Neural progenitor cell (in vitro differentiated cells): ENCODE data around the gene ZNF496.

Experiments used
- EZH2 ChIP-seq: fragments of 200-600 bp; sonication (generic); IDR thresholded peaks from 2 replicates; pipeline ENCODE4 v1.6.1; 2017; ENCODE audit warnings: antibody characterized with exemption, mild to moderate bottlenecking, moderate library complexity
- EZH2phosphoT487 ChIP-seq: fragments of 200-600 bp; sonication (generic); IDR thresholded peaks from 2 replicates; pipeline ENCODE4 v1.6.1; 2017; ENCODE audit warnings: antibody characterized with exemption
- TF ChIP-seq, protein P1 (sequence below): fragments of 200-600 bp; sonication (generic); IDR thresholded peaks from 2 replicates; pipeline ENCODE4 v1.5.1; 2017; ENCODE audit warnings: antibody characterized with exemption, mild to moderate bottlenecking

DNA sequence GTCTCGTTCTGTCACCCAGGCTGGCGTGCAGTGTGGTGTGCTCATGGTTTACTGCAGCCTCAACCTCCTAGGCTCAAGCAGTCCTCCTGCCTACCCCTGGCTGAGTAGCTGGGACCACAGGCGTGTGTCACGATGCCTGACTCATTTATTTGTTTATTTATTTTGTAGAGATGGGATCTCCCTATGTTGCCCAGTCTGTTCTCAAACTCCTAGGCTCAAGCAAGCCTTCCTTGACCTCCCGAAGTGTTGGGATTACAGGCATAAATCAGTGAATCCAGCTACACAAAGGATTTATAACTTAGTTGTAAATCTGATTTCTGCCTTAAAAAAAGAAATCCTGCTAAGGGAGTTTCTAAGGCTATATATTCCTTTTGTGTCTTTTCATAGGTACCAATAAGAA is 30.5 kb upstream of the ZNF496 start:
- TF ChIP-seq, protein P1, sequence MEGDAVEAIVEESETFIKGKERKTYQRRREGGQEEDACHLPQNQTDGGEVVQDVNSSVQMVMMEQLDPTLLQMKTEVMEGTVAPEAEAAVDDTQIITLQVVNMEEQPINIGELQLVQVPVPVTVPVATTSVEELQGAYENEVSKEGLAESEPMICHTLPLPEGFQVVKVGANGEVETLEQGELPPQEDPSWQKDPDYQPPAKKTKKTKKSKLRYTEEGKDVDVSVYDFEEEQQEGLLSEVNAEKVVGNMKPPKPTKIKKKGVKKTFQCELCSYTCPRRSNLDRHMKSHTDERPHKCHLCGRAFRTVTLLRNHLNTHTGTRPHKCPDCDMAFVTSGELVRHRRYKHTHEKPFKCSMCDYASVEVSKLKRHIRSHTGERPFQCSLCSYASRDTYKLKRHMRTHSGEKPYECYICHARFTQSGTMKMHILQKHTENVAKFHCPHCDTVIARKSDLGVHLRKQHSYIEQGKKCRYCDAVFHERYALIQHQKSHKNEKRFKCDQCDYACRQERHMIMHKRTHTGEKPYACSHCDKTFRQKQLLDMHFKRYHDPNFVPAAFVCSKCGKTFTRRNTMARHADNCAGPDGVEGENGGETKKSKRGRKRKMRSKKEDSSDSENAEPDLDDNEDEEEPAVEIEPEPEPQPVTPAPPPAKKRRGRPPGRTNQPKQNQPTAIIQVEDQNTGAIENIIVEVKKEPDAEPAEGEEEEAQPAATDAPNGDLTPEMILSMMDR = no peak
- TF ChIP-seq EZH2 (no peak), EZH2phosphoT487 (no peak)
